Esophagus (tissue), 2 donors: ENCODE data around the gene UBL7. TPM values are rescaled to one million over a fixed set of nuclear protein-coding genes. Genes with fewer than 3 reads are reported as not detected.
"Not testable (repeated sequence)": the region's sequence is repeated elsewhere in the genome, so short reads cannot be mapped to it uniquely, and the experiment has no call there.

Source experiments
- H3K27ac ChIP-seq, 2 donors: one replicate each; pipeline ENCODE4 v1.5.1; 2013; ENCODE audit warnings: low read depth in 2 of 2, mild to moderate bottlenecking in 2 of 2, inconsistent platforms in 1 of 2, low read length in 1 of 2, moderate library complexity in 1 of 2
- H3K27me3 ChIP-seq, 2 donors: one replicate each; pipeline ENCODE4 v1.6.1; 2013; ENCODE audit warnings: low read length in 2 of 2, control low read depth in 1 of 2, mild to moderate bottlenecking in 1 of 2; ENCODE audit not compliant: insufficient read depth in 2 of 2, control insufficient read depth in 1 of 2
- H3K36me3 ChIP-seq, 2 donors: one replicate each; pipeline ENCODE4 v1.6.1; 2013; ENCODE audit warnings: low read length in 1 of 2; ENCODE audit not compliant: control insufficient read depth in 2 of 2, insufficient read depth in 2 of 2
- H3K4me1 ChIP-seq, 2 donors: one replicate each; pipeline ENCODE4 v1.6.1; 2013; ENCODE audit warnings: low read length in 1 of 2; ENCODE audit not compliant: control insufficient read depth in 2 of 2, insufficient read depth in 2 of 2
- H3K4me3 ChIP-seq, 2 donors: one replicate each; pipeline ENCODE4 v1.5.1; 2013; ENCODE audit warnings: low read length in 2 of 2, mild to moderate bottlenecking in 2 of 2, low read depth in 1 of 2, moderate library complexity in 1 of 2
- H3K9me3 ChIP-seq, 2 donors: one replicate each; pipeline ENCODE4 v1.6.1; 2013; ENCODE audit warnings: mild to moderate bottlenecking in 2 of 2, low read depth in 1 of 2, low read length in 1 of 2, moderate library complexity in 1 of 2; ENCODE audit not compliant: control insufficient read depth in 2 of 2, insufficient read depth in 1 of 2
- WGBS, 2 donors: extraction: QIAGEN DNeasy Blood & Tissue Kit; methylation state at CpG; one replicate each; pipeline ENCODE4 v1.1.7; 2013; 5-methylcytosine and 5-hydroxymethylcytosine counted together
- polyA plus RNA-seq, 2 donors: library from polyadenylated mRNA; stranded (reverse); fragments of 200-250 nt; gene quantifications; one replicate each; pipeline ENCODE4 v1.2.3, GENCODE V29; 2013
- donor health status: healthy with polysubstance abuse.
- donor health status: Bipolar disorder and iron deficiency.

The UBL7 gene
- polyA plus RNA-seq, 2 donors: 19.0 to 30.0 TPM

DNA sequence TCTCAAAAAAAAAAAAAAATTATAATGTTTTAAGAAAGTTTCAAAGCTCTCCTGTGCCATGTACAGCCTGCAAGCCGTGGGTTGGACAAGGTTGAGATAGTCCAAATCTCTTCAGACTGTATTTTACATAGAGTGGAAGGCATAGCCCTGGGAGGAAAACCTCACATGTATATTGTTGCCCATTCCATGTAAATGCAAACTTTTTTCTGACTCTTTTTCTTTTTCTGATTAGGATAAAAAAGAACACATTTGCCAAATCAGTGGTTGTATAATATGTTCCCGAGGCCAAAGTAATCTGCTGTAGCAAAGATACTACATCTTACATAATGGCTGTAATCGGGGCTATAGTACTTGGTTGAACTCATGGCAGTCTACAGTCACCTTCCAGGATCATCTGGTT is 35.7 kb upstream of the UBL7 start:
- H3K27ac ChIP-seq: no peak overlapping the region
- no peaks in the 10 kb centered on the region for H3K36me3 ChIP-seq
- no peaks in the 10 kb centered on the region for H3K27me3 ChIP-seq
- no peaks in the 10 kb centered on the region for H3K9me3 ChIP-seq
- H3K4me3 ChIP-seq: no peak overlapping the region
- 88 to 92% methylated on average over 3 of the region's 3 CpGs for WGBS, 2 donors
- H3K4me1 ChIP-seq: no peaks in the 10 kb centered on the region

GRCh38 chr15:74490339-74490689 is 29.4 kb upstream of the UBL7 start:
- Histone ChIP-seq H3K4me1 (no peaks in the 10 kb centered on the region), H3K27me3 (no peaks in the 10 kb centered on the region), H3K36me3 (no peaks in the 10 kb centered on the region), H3K27ac (no peak overlapping the region), H3K4me3 (no peak overlapping the region), H3K9me3 (no peaks in the 10 kb centered on the region)
- 90 to 94% methylated on average over 1 of the region's 1 CpG for WGBS, 2 donors

GRCh38 chr15:74489518-74490338 is 28.8 kb upstream of the UBL7 start:
- no peak overlapping the region for H3K4me3 ChIP-seq
- no peaks in the 10 kb centered on the region for H3K36me3 ChIP-seq
- H3K27ac ChIP-seq: no peak overlapping the region
- no peaks in the 10 kb centered on the region for H3K4me1 ChIP-seq
- H3K9me3 ChIP-seq: no peaks in the 10 kb centered on the region
- WGBS, 2 donors: 37 to 42% methylated on average over 9 of the region's 9 CpGs
- no peaks in the 10 kb centered on the region for H3K27me3 ChIP-seq

DNA sequence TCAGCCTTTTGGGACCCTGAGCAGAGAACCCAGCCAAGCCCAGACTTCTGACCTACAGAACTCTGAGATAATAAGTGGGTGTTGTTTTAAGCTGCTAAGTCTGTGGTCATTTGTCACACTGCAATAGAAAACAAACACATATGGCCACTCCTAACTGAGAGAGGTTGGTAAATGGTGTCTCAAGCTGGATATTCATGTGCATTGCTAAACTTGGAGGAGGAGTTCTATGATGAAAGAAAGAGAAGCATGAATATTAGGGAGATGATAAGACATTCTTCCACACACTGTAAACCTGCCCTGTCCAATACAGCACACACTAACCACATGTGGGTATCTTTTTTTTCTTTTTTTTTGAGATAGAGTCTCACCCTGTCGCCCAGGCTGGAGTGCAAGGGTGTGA is 27.8 kb upstream of the UBL7 start:
- Histone ChIP-seq H3K27ac (no peak overlapping the region), H3K4me1 (no peaks in the 10 kb centered on the region), H3K4me3 (no peak overlapping the region), H3K36me3 (no peaks in the 10 kb centered on the region), H3K27me3 (no peaks in the 10 kb centered on the region), H3K9me3 (no peaks in the 10 kb centered on the region)
- WGBS, 2 donors: 74 to 100% methylated on average over 1 of the region's 1 CpG

DNA sequence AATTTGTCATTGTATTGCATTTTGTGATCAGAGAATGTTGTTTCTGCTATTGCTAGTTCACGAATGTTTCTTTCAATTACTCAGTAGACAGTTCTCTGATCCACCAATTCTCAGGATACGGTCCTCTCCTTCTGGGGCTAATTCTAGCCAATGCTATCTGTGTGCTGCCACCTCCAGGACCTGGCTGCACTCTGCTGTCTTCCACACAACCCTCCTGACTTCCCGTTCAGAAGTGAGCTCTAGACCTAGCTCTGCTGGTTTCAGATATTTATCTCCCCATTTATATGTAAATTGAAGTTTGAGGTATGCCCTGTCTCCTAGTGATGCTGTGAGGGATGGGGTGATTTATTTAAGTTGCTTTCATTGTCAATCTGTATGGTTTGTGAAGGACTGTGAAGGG is 21.7 kb upstream of the UBL7 start:
- WGBS, 2 donors: 72 to 76% methylated on average over 3 of the region's 3 CpGs
- H3K4me1 ChIP-seq: no peaks in the 10 kb centered on the region
- H3K4me3 ChIP-seq: no peak overlapping the region
- H3K9me3 ChIP-seq: no peaks in the 10 kb centered on the region
- no peak overlapping the region for H3K27ac ChIP-seq
- no peaks in the 10 kb centered on the region for H3K27me3 ChIP-seq
- no peaks in the 10 kb centered on the region for H3K36me3 ChIP-seq

DNA sequence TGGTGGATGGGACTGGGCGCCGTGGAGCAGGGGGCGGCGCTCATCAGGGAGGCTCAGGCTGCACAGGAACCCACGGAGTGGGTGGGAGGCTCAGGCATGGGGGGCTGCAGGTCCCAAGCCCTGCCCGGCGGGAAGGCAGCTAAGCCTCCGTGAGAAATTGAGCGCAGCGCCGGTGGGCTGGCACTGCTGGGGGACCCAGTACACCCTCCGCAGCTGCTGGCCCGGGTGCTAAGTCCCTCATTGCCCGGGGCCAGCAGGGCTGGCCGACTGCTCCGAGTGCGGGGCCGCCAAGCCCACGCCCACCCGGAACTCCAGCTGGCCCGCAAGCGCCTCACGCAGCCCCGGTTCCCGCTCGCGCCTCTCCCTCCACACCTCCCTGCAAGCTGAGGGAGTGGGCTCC is 19.4 kb upstream of the UBL7 start:
- not testable (repeated sequence) for H3K9me3 ChIP-seq, H3K4me1 ChIP-seq, H3K4me3 ChIP-seq, H3K27me3 ChIP-seq, H3K27ac ChIP-seq, H3K36me3 ChIP-seq
- 94 to 98% methylated on average over 21 to 27 of the region's 27 CpGs for WGBS, 2 donors

GRCh38 chr15:74471621-74472020 is 10.7 kb upstream of the UBL7 start:
- H3K27ac ChIP-seq: not testable (repeated sequence)

GRCh38 chr15:74470631-74471395 is 9.9 kb upstream of the UBL7 start:
- no peak overlapping the region for H3K27ac ChIP-seq
- 95 to 97% methylated on average over 12 of the region's 12 CpGs for WGBS, 2 donors
- H3K4me3 ChIP-seq: no peak overlapping the region
- no peaks in the 10 kb centered on the region for H3K4me1 ChIP-seq
- no peaks in the 10 kb centered on the region for H3K27me3 ChIP-seq
- H3K36me3 ChIP-seq: no peaks in the 10 kb centered on the region
- H3K9me3 ChIP-seq: no peaks in the 10 kb centered on the region

More at GRCh38 chr15:74471621-74472020, 10.7 kb upstream of the UBL7 start:
- not testable (repeated sequence) for H3K27me3 ChIP-seq, H3K4me3 ChIP-seq, H3K4me1 ChIP-seq, H3K36me3 ChIP-seq, H3K9me3 ChIP-seq
- WGBS, 2 donors: 91 to 95% methylated on average over 7 of the region's 7 CpGs

- no peaks in the 10 kb centered on the region for H3K4me1 ChIP-seq
- no peaks in the 10 kb centered on the region for H3K27me3 ChIP-seq
- H3K9me3 ChIP-seq: no peaks in the 10 kb centered on the region
- H3K36me3 ChIP-seq: no peaks in the 10 kb centered on the region
- no peak overlapping the region for H3K27ac ChIP-seq
- H3K4me3 ChIP-seq: no peak overlapping the region
- WGBS, 2 donors: 96 to 97% methylated on average over 6 of the region's 6 CpGs
Measured at GRCh38 chr15:74468341-74469032, 7.5 kb upstream of the UBL7 start.
